ENCODE measurements around the gene MBOAT2. TPM values are rescaled to one million over a fixed set of nuclear protein-coding genes. Genes with fewer than 3 reads are reported as not detected.
"Not testable (repeated sequence)": the region's sequence is repeated elsewhere in the genome, so short reads cannot be mapped to it uniquely, and the experiment has no call there.

MBOAT2 gene
- total RNA-seq, 1 experiment from 2014 or later = 30.7 TPM

GRCh38 chr2:9050122-9050809, 46.8 kb upstream of the MBOAT2 start:
- Histone ChIP-seq H3K79me2 (ENCODE audit: low read length) (no peaks in the 10 kb centered on the region), H4K20me1 (ENCODE audit: low read length) (no peaks in the 10 kb centered on the region), H3K4me1 (ENCODE audit: insufficient read depth, low read length) (peaks cover 6% of the 10 kb centered on the region; the same call in 1 of the 2 replicates), H3F3A (ENCODE audit: low read length, unreplicated experiment) (no peaks in the 10 kb centered on the region), H3K4me3 (ENCODE audit: low read length) (no peak overlapping the region), H3K9me3 (ENCODE audit: low read length) (no peaks in the 10 kb centered on the region), H3K27ac (ENCODE audit: low read length) (no peak overlapping the region), H3K36me3 (ENCODE audit: low read depth, low read length) (no peaks in the 10 kb centered on the region), H2AFZ (ENCODE audit: low read length) (no peak overlapping the region), H3K27me3 (ENCODE audit: low read length) (no peaks in the 10 kb centered on the region), H3K4me2 (ENCODE audit: low read length) (no peak overlapping the region), H3K9me2 (replicated peaks; ENCODE audit: low read length) (no peaks in the 10 kb centered on the region), H3K9ac (ENCODE audit: low read length) (no peak overlapping the region)
- DNase-seq (no peak), ATAC-seq (no peak)
- POLR2A ChIA-PET (ENCODE audit: unreplicated experiment) = no interaction called here
- CTCF ChIA-PET = no interaction called here
- TF ChIP-seq EZH2phosphoT487 (IDR thresholded peaks at IDR 0.05; ENCODE audit: borderline replicate concordance, low read length) = no peak
- no peak for TF ChIP-seq CTCF (conservative IDR thresholded peaks at IDR 0.05; ENCODE audit: low read depth, low read length)
- no TSS peak for BruUV-seq (replicated peaks)
- intact Hi-C loops (cut with micrococcal nuclease) = no loop called here

- Histone ChIP-seq H3K9me3 (ENCODE audit: low read length) (no peaks in the 10 kb centered on the region), H3K27me3 (ENCODE audit: low read length) (no peaks in the 10 kb centered on the region), H4K20me1 (ENCODE audit: low read length) (no peaks in the 10 kb centered on the region), H3K27ac (ENCODE audit: low read length) (no peak overlapping the region), H3K36me3 (ENCODE audit: low read depth, low read length) (no peaks in the 10 kb centered on the region), H3K4me3 (ENCODE audit: low read length) (no peak overlapping the region), H3K4me1 (ENCODE audit: insufficient read depth, low read length) (no peaks in the 10 kb centered on the region), H3K4me2 (ENCODE audit: low read length) (no peak overlapping the region), H3K9me2 (replicated peaks; ENCODE audit: low read length) (no peaks in the 10 kb centered on the region), H3K79me2 (ENCODE audit: low read length) (no peaks in the 10 kb centered on the region), H3K9ac (ENCODE audit: low read length) (no peak overlapping the region), H2AFZ (ENCODE audit: low read length) (no peak overlapping the region), H3F3A (ENCODE audit: low read length, unreplicated experiment) (no peaks in the 10 kb centered on the region)
- DNase-seq (no peak), ATAC-seq (no peak)
- ChIA-PET CTCF (no interaction called here), POLR2A (ENCODE audit: unreplicated experiment) (no interaction called here)
- intact Hi-C loops (cut with micrococcal nuclease) = no loop called here
- TF ChIP-seq EZH2 (IDR thresholded peaks at IDR 0.05; ENCODE audit: low read length, unreplicated experiment) (no peak), CTCF (conservative IDR thresholded peaks at IDR 0.05; ENCODE audit: low read depth, low read length) (no peak), EZH2phosphoT487 (IDR thresholded peaks at IDR 0.05; ENCODE audit: borderline replicate concordance, low read length) (no peak)
- BruUV-seq (replicated peaks) = no TSS peak
These were observed 42.1 kb upstream of the MBOAT2 start for GRCh38 chr2:9045595-9045994.

- H3K9me3 ChIP-seq (ENCODE audit: low read length); DNase-seq; H3K4me3 ChIP-seq (ENCODE audit: low read length); H3K4me2 ChIP-seq (ENCODE audit: low read length); H3K4me1 ChIP-seq (ENCODE audit: insufficient read depth, low read length); H2AFZ ChIP-seq (ENCODE audit: low read length); H3F3A ChIP-seq (ENCODE audit: low read length, unreplicated experiment); H3K27me3 ChIP-seq (ENCODE audit: low read length); H3K9me2 ChIP-seq (replicated peaks; ENCODE audit: low read length); H3K36me3 ChIP-seq (ENCODE audit: low read depth, low read length); H4K20me1 ChIP-seq (ENCODE audit: low read length); H3K79me2 ChIP-seq (ENCODE audit: low read length); BruUV-seq (replicated peaks); ATAC-seq; H3K27ac ChIP-seq (ENCODE audit: low read length); H3K9ac ChIP-seq (ENCODE audit: low read length); POLR2A ChIA-PET (ENCODE audit: unreplicated experiment); CTCF ChIA-PET; intact Hi-C loops (cut with micrococcal nuclease): not testable (repeated sequence)
These were observed 40.0 kb upstream of the MBOAT2 start for GRCh38 chr2:9043491-9043890.
